GM23338 (cell line): ENCODE data around the gene OSGIN1. TPM values are rescaled to one million over a fixed set of nuclear protein-coding genes. Genes with fewer than 3 reads are reported as not detected.

Source experiments
- ATAC-seq: fragments of 200-7000 bp; cut with Tn5 transposase; 3 replicates; pipeline ENCODE4 v1.9.1; 2020
- DNase-seq: peaks from one replicate; pipeline ENCODE4 v3.0.0-alpha.2; 2015; ENCODE audit warnings: low spot score
- H2AFZ ChIP-seq: fragments of 200-600 bp; sonication (generic); 2 replicates; pipeline ENCODE4 v1.8.0; 2016; ENCODE audit warnings: antibody characterized with exemption, mild to moderate bottlenecking, moderate library complexity
- H3F3A ChIP-seq: fragments of 200-600 bp; sonication (generic); replicated peaks from 2 replicates; pipeline ENCODE4 v1.8.0; 2017; ENCODE audit warnings: antibody characterized with exemption, mixed run types, low read depth
- H3K27ac ChIP-seq: fragments of 200-600 bp; sonication (generic); 2 replicates; pipeline ENCODE4 v1.6.1; 2016; ENCODE audit warnings: low read depth
- H3K27me3 ChIP-seq: fragments of 200-600 bp; sonication (generic); 2 replicates; pipeline ENCODE4 v1.8.0; 2016; ENCODE audit warnings: mild to moderate bottlenecking, mixed run types, moderate library complexity; ENCODE audit not compliant: insufficient read depth
- H3K36me3 ChIP-seq: fragments of 200-600 bp; sonication (generic); 2 replicates; pipeline ENCODE4 v1.8.0; 2016; ENCODE audit warnings: mild to moderate bottlenecking; ENCODE audit not compliant: insufficient read depth
- H3K4me1 ChIP-seq: fragments of 200-600 bp; sonication (generic); 2 replicates; pipeline ENCODE4 v1.8.0; 2016; ENCODE audit warnings: mild to moderate bottlenecking, moderate library complexity; ENCODE audit not compliant: insufficient read depth
- H3K4me2 ChIP-seq: fragments of 200-600 bp; sonication (generic); 2 replicates; pipeline ENCODE4 v1.7.1; 2017; ENCODE audit warnings: mixed run types
- H3K4me3 ChIP-seq: fragments of 200-600 bp; sonication (generic); 2 replicates; pipeline ENCODE4 v1.6.1; 2016; ENCODE audit warnings: mixed run types
- H3K79me2 ChIP-seq: fragments of 200-600 bp; sonication (generic); replicated peaks from 2 replicates; pipeline ENCODE4 v1.8.0; 2017; ENCODE audit warnings: mild to moderate bottlenecking; ENCODE audit not compliant: insufficient read depth
- H3K9me2 ChIP-seq: fragments of 200-600 bp; sonication (generic); 2 replicates; pipeline ENCODE4 v1.8.0; 2017; ENCODE audit not compliant: insufficient read depth
- H4K20me1 ChIP-seq: fragments of 200-600 bp; sonication (generic); replicated peaks from 2 replicates; pipeline ENCODE4 v1.8.0; 2017; ENCODE audit warnings: mild to moderate bottlenecking; ENCODE audit not compliant: insufficient read depth
- H3K27ac Mint-ChIP-seq: 2 replicates; pipeline ENCODE4 v1.8.0; 2020; ENCODE audit warnings: inconsistent platforms, mild to moderate bottlenecking, moderate library complexity, mixed read lengths
- H3K27me3 Mint-ChIP-seq: 3 replicates; pipeline ENCODE4 v1.8.0; 2022; ENCODE audit warnings: low read depth, mild to moderate bottlenecking, moderate library complexity, mixed read lengths, inconsistent platforms; ENCODE audit not compliant: insufficient read depth, poor library complexity
- H3K36me3 Mint-ChIP-seq: 3 replicates; pipeline ENCODE4 v1.8.0; 2021; ENCODE audit warnings: low read depth, mild to moderate bottlenecking, inconsistent platforms, moderate library complexity, mixed read lengths
- H3K4me1 Mint-ChIP-seq: 3 replicates; pipeline ENCODE4 v1.8.0; 2020; ENCODE audit warnings: mild to moderate bottlenecking, inconsistent platforms, mixed read lengths
- H3K4me3 Mint-ChIP-seq: 3 replicates; pipeline ENCODE4 v1.8.0; 2021; ENCODE audit warnings: moderate library complexity, mild to moderate bottlenecking, inconsistent platforms, mixed read lengths
- H3K9me3 Mint-ChIP-seq: 3 replicates; pipeline ENCODE4 v1.8.0; 2020; ENCODE audit warnings: moderate library complexity, mild to moderate bottlenecking, inconsistent platforms, mixed read lengths
- CREB1 ChIP-seq: fragments of 250-450 bp; sonication (Bioruptor Pico); IDR thresholded peaks from 2 replicates; pipeline ENCODE4 v1.5.0; 2020; ENCODE audit warnings: low read depth, mild to moderate bottlenecking, moderate library complexity
- CTCF ChIP-seq, 2 experiments: fragments of 200-600 bp in 1 of 2; sonication (generic) in 1 of 2; conservative IDR thresholded peaks; 2 replicates each; pipeline versions ENCODE4 v1.5.1 to v1.6.1; 2016 to 2017; ENCODE audit warnings: antibody characterized with exemption in 2 of 2, low read depth in 2 of 2, mild to moderate bottlenecking in 2 of 2, moderate library complexity in 1 of 2
- ETS1 ChIP-seq: IDR thresholded peaks from 2 replicates; pipeline ENCODE4 v1.6.1; 2016; ENCODE audit warnings: antibody characterized with exemption
- EZH2 ChIP-seq: fragments of 200-600 bp; sonication (generic); IDR thresholded peaks from one replicate; pipeline ENCODE4 v1.8.0; 2017; ENCODE audit warnings: antibody characterized with exemption, mild to moderate bottlenecking, low read depth; ENCODE audit not compliant: unreplicated experiment
- EZH2phosphoT487 ChIP-seq: fragments of 200-600 bp; sonication (generic); IDR thresholded peaks from one replicate; pipeline ENCODE4 v1.8.1; 2018; ENCODE audit warnings: antibody characterized with exemption; ENCODE audit not compliant: unreplicated experiment
- JUNB ChIP-seq: IDR thresholded peaks from one replicate; pipeline ENCODE4 v1.6.1; 2016; ENCODE audit warnings: antibody characterized with exemption; ENCODE audit not compliant: unreplicated experiment
- NANOG ChIP-seq: IDR thresholded peaks from 2 replicates; pipeline ENCODE4 v1.6.1; 2016; ENCODE audit warnings: antibody characterized with exemption, borderline replicate concordance
- POLR2AphosphoS5 ChIP-seq: IDR thresholded peaks from 2 replicates; pipeline ENCODE4 v1.6.1; 2016; ENCODE audit warnings: antibody characterized with exemption, low read depth
- REST ChIP-seq: IDR thresholded peaks from one replicate; pipeline ENCODE4 v1.6.1; 2018; ENCODE audit warnings: antibody characterized with exemption; ENCODE audit not compliant: unreplicated experiment
- STAT1 ChIP-seq: IDR thresholded peaks from one replicate; pipeline ENCODE4 v1.6.1; 2016; ENCODE audit warnings: antibody characterized with exemption; ENCODE audit not compliant: unreplicated experiment
- ZNF114 ChIP-seq: fragments of 250-450 bp; sonication (Bioruptor Pico); IDR thresholded peaks from 2 replicates; pipeline ENCODE4 v1.5.0; 2020; ENCODE audit warnings: mild to moderate bottlenecking, moderate library complexity
- ZNF331 ChIP-seq: fragments of 250-450 bp; sonication (Bioruptor Pico); IDR thresholded peaks from 2 replicates; pipeline ENCODE4 v1.5.0; 2020; ENCODE audit warnings: low read depth, mild to moderate bottlenecking, moderate library complexity
- ZNF462 ChIP-seq: fragments of 250-450 bp; sonication (Bioruptor Pico); IDR thresholded peaks from 2 replicates; pipeline ENCODE4 v1.5.0; 2020; ENCODE audit warnings: mild to moderate bottlenecking, moderate library complexity
- polyA plus RNA-seq: library from polyadenylated mRNA; unstranded; fragments of >200 nt; fragmentation: Nextera tagmentation; extraction: Ambion mirVana; gene quantifications from 2 replicates; pipeline ENCODE4 v1.2.1, GENCODE V29; 2016
- total RNA-seq: library from RNA; depleted of rRNA; stranded (reverse); fragments of >200 nt; shearing (Covaris generic); gene quantifications from 2 replicates; pipeline ENCODE4 v1.2.3, GENCODE V29; 2014

Gene OSGIN1
- total and polyA plus RNA-seq, 2 experiments from 2014 or later: 0.32 to 1.6 TPM

- Histone ChIP-seq H3K27ac (no peak overlapping the region), H3K27me3 (no peaks in the 10 kb centered on the region), H3K36me3 (no peaks in the 10 kb centered on the region), H3F3A (no peaks in the 10 kb centered on the region), H3K4me2 (no peak overlapping the region), H3K9me2 (no peaks in the 10 kb centered on the region), H4K20me1 (no peaks in the 10 kb centered on the region), H3K4me3 (no peak overlapping the region), H2AFZ (no peak overlapping the region), H3K4me1 (no peaks in the 10 kb centered on the region), H3K79me2 (no peaks in the 10 kb centered on the region)
- H3K36me3 Mint-ChIP-seq: peaks cover 28% of the 10 kb centered on the region
- DNase-seq (no peak), ATAC-seq (no peak)
- peaks cover 7% of the 10 kb centered on the region for H3K27me3 Mint-ChIP-seq
- peaks cover 24% of the 10 kb centered on the region for H3K9me3 Mint-ChIP-seq
- no peak overlapping the region for H3K4me3 Mint-ChIP-seq
- no peak overlapping the region for H3K27ac Mint-ChIP-seq
- TF ChIP-seq EZH2 (no peak), EZH2phosphoT487 (no peak), JUNB (no peak), CTCF (conservative IDR thresholded peaks at IDR 0.05; ENCODE audit: low read depth in 2 of 2) (no peak), CREB1 (CRISPR knock-in tag) (no peak), ZNF331 (CRISPR knock-in tag) (no peak), ETS1 (no peak), ZNF114 (no peak), STAT1 (no peak), ZNF462 (no peak), REST (no peak), POLR2AphosphoS5 (no peak), NANOG (no peak)
- H3K4me1 Mint-ChIP-seq: no peaks in the 10 kb centered on the region; the same call in 2 of the 3 replicates
Measured at GRCh38 chr16:83978401-83978904, 25.4 kb downstream of the OSGIN1 start.
